IMR-90 (cell line): ENCODE measurements around the gene CEP63. TPM values are rescaled to one million over a fixed set of nuclear protein-coding genes. Genes with fewer than 3 reads are reported as not detected.

Experiments used
- ATAC-seq: fragments of 200-7000 bp; cut with Tn5 transposase; 2 replicates; pipeline ENCODE4 v1.9.1; 2020; ENCODE audit warnings: low read depth, mild to moderate bottlenecking, moderate library complexity
- BruUV-seq: library from RNA; stranded (reverse); fragments of 400-500 nt; replicated peaks from 2 replicates; lab custom pipeline; 2021; lab: Mats Ljungman, UMichigan
- CTCF ChIA-PET: fragments of 300-600 bp; formaldehyde crosslinking; extraction: SDS; loops from one replicate; lab custom pipeline; 2021; ENCODE audit warnings: antibody characterized with exemption; lab: Yijun Ruan, JAX
- POLR2A ChIA-PET: fragments of 300-600 bp; sonication (Branson Sonifier 250); formaldehyde crosslinking; loops from one replicate; lab custom pipeline; 2022; ENCODE audit warnings: antibody characterized with exemption; ENCODE audit not compliant: unreplicated experiment; lab: Charles Lee
- DNase-seq: peaks from one replicate; pipeline ENCODE4 v3.0.0; 2013
- H2AFZ ChIP-seq: replicated peaks from 2 replicates; pipeline ENCODE3; 2013; ENCODE audit warnings: low read length, mild to moderate bottlenecking; ENCODE audit not compliant: poor library complexity
- H2AK5ac ChIP-seq: 2 replicates; pipeline ENCODE4 v1.6.1; 2013; ENCODE audit warnings: low read depth, low read length, inconsistent platforms
- H2AK9ac ChIP-seq: replicated peaks from 2 replicates; pipeline ENCODE3; 2013; ENCODE audit warnings: mild to moderate bottlenecking, low read depth, low read length, moderate library complexity; ENCODE audit not compliant: poor library complexity
- H2BK120ac ChIP-seq: 2 replicates; pipeline ENCODE4 v1.6.1; 2013; ENCODE audit warnings: low read depth, low read length, inconsistent platforms
- H2BK15ac ChIP-seq: 3 replicates; pipeline ENCODE4 v1.6.1; 2013; ENCODE audit warnings: low read depth, low read length, inconsistent platforms
- H2BK20ac ChIP-seq: 2 replicates; pipeline ENCODE4 v1.6.1; 2013; ENCODE audit warnings: low read depth, mild to moderate bottlenecking, inconsistent platforms, low read length, moderate library complexity
- H2BK5ac ChIP-seq: 2 replicates; pipeline ENCODE4 v1.6.1; 2013; ENCODE audit warnings: mild to moderate bottlenecking, low read depth, low read length, inconsistent platforms; ENCODE audit not compliant: poor library complexity, severe bottlenecking
- H3K14ac ChIP-seq: replicated peaks from 2 replicates; pipeline ENCODE4 v1.6.1; 2013; ENCODE audit warnings: low read depth, low read length, inconsistent platforms
- H3K18ac ChIP-seq: 2 replicates; pipeline ENCODE4 v1.6.1; 2013; ENCODE audit warnings: low read depth, low read length, control low read depth
- H3K23ac ChIP-seq: 2 replicates; pipeline ENCODE4 v1.6.1; 2013; ENCODE audit warnings: low read depth, low read length, inconsistent platforms
- H3K27ac ChIP-seq: 2 replicates; pipeline ENCODE4 v1.5.1; 2013; ENCODE audit warnings: mild to moderate bottlenecking, control low read depth, low read length; ENCODE audit not compliant: insufficient read depth
- H3K27me3 ChIP-seq: 2 replicates; pipeline ENCODE4 v1.6.1; 2013; ENCODE audit warnings: low read length; ENCODE audit not compliant: control insufficient read depth, insufficient read depth
- H3K36me3 ChIP-seq: 2 replicates; pipeline ENCODE4 v1.6.1; 2013; ENCODE audit warnings: low read length, mixed read lengths; ENCODE audit not compliant: control insufficient read depth, insufficient read depth
- H3K4ac ChIP-seq: 2 replicates; pipeline ENCODE4 v1.6.1; 2013; ENCODE audit warnings: low read depth, low read length, inconsistent platforms
- H3K4me1 ChIP-seq: 2 replicates; pipeline ENCODE4 v1.6.1; 2013; ENCODE audit warnings: low read length, mixed read lengths; ENCODE audit not compliant: control insufficient read depth, insufficient read depth
- H3K4me2 ChIP-seq: 2 replicates; pipeline ENCODE4 v1.6.1; 2013; ENCODE audit warnings: low read depth, mild to moderate bottlenecking, control low read depth, low read length, moderate library complexity
- H3K4me3 ChIP-seq: 2 replicates; pipeline ENCODE4 v1.5.1; 2013; ENCODE audit warnings: low read depth, mild to moderate bottlenecking, control low read depth, low read length, moderate library complexity; ENCODE audit not compliant: insufficient read depth
- H3K56ac ChIP-seq: 2 replicates; pipeline ENCODE4 v1.6.1; 2013; ENCODE audit warnings: low read length, inconsistent platforms; ENCODE audit not compliant: insufficient read depth; ENCODE audit errors: extremely low read depth
- H3K79me1 ChIP-seq, 2 experiments: 2 replicates each; pipeline ENCODE4 v1.6.1; 2013; ENCODE audit warnings: low read length in 2 of 2, inconsistent platforms in 1 of 2, low read depth in 1 of 2
- H3K9ac ChIP-seq: 2 replicates; pipeline ENCODE4 v1.6.1; 2013; ENCODE audit warnings: low read depth, low read length, control low read depth
- H3K9me1 ChIP-seq: 2 replicates; pipeline ENCODE4 v1.6.1; 2013; ENCODE audit warnings: low read length, inconsistent platforms; ENCODE audit not compliant: insufficient read depth
- H3K9me3 ChIP-seq: 2 replicates; pipeline ENCODE4 v1.6.1; 2013; ENCODE audit warnings: low read length; ENCODE audit not compliant: control insufficient read depth, insufficient read depth
- H4K20me1 ChIP-seq: 2 replicates; pipeline ENCODE4 v1.6.1; 2013; ENCODE audit warnings: low read length, inconsistent platforms; ENCODE audit not compliant: insufficient read depth
- H4K5ac ChIP-seq: 2 replicates; pipeline ENCODE4 v1.6.1; 2013; ENCODE audit warnings: mild to moderate bottlenecking, low read depth, low read length, control low read depth
- H4K8ac ChIP-seq, 2 experiments: 2 replicates each; pipeline ENCODE4 v1.6.1; 2013; ENCODE audit warnings: low read depth in 2 of 2, low read length in 2 of 2, control low read depth in 1 of 2, inconsistent platforms in 1 of 2
- H4K91ac ChIP-seq: 2 replicates; pipeline ENCODE4 v1.6.1; 2013; ENCODE audit warnings: low read depth, low read length, inconsistent platforms; ENCODE audit not compliant: insufficient read depth
- CEBPB ChIP-seq: IDR thresholded peaks from 2 replicates; pipeline ENCODE4 v1.6.1; 2012; ENCODE audit warnings: low read depth, low read length, improper control_type of control experiment
- MAFK ChIP-seq: IDR thresholded peaks from 2 replicates; pipeline ENCODE4 v1.6.1; 2012; ENCODE audit warnings: low read depth, low read length, improper control_type of control experiment
- MXI1 ChIP-seq: IDR thresholded peaks from 2 replicates; pipeline ENCODE4 v1.6.1; 2012; ENCODE audit warnings: low read depth, mild to moderate bottlenecking, low read length, moderate library complexity, borderline replicate concordance
- RAD21 ChIP-seq: IDR thresholded peaks from 2 replicates; pipeline ENCODE4 v1.6.1; 2012; ENCODE audit warnings: low read length, improper control_type of control experiment
- RFX5 ChIP-seq: IDR thresholded peaks from 2 replicates; pipeline ENCODE4 v1.8.0; 2012; ENCODE audit warnings: low read depth, mild to moderate bottlenecking, low read length, moderate library complexity
- SMC3 ChIP-seq: fragments of 150-350 bp; IDR thresholded peaks from 2 replicates; pipeline ENCODE4 v1.6.1; 2016; ENCODE audit warnings: low read depth, mild to moderate bottlenecking, antibody characterized with exemption, low read length, moderate library complexity
- WGBS, 2 experiments: methylation state at CpG; one replicate each; pipeline versions ENCODE4 v1.1.5 to v1.1.7; 2013; ENCODE audit warnings: missing lambda C conversion rate in 2 of 2; ENCODE audit not compliant: insufficient read length in 1 of 2; ENCODE audit errors: extremely low coverage in 2 of 2; 5-methylcytosine and 5-hydroxymethylcytosine counted together
- dilution Hi-C: fragments of 300-500 bp; cut with HindIII; formaldehyde crosslinking; loops from one replicate; pipeline ENCODE4 v1.14.3; 2018; ENCODE audit warnings: low sequenced_read_pairs; ENCODE audit not compliant: unreplicated experiment
- in situ Hi-C: fragments of 300-500 bp; cut with MboI; formaldehyde crosslinking; loops from 3 replicates; pipeline ENCODE4 v1.14.3; 2019; ENCODE audit warnings: low sequenced_read_pairs, inconsistent platforms, mixed read lengths
- intact Hi-C: fragments of 100-400 bp; cut with micrococcal nuclease; formaldehyde crosslinking; loops from 2 replicates; pipeline ENCODE4 v1.10.0; 2022
- polyA plus RNA-seq, 3 experiments: library from polyadenylated mRNA; depleted of rRNA; stranded (reverse); fragments of >200 nt; gene quantifications; 2 replicates each; pipeline ENCODE4 v1.2.3, GENCODE V29; 2012; ENCODE audit warnings: low replicate concordance in 1 of 3
- total RNA-seq: library from RNA; depleted of rRNA; stranded (reverse); fragments of >200 nt; gene quantifications from 2 replicates; pipeline ENCODE4 v1.2.3, GENCODE V29; 2012
- TF ChIP-seq, protein P1 (sequence below): fragments of 150-350 bp; IDR thresholded peaks from 2 replicates; pipeline ENCODE4 v1.6.1; 2017; ENCODE audit warnings: mild to moderate bottlenecking, antibody characterized with exemption, low read length, low read depth
- TF ChIP-seq, protein P2 (sequence below): fragments of 150-350 bp; IDR thresholded peaks from 2 replicates; pipeline ENCODE4 v1.6.1; 2016; ENCODE audit warnings: low read depth, mild to moderate bottlenecking, low read length, moderate library complexity, borderline replicate concordance
- TF ChIP-seq, protein P3 (sequence below): conservative IDR thresholded peaks from 2 replicates; pipeline ENCODE4 v1.5.1; 2012; ENCODE audit warnings: mild to moderate bottlenecking, low read depth, low read length, improper control_type of control experiment

Gene CEP63
- total and polyA plus RNA-seq, 2 of the 4 experiments (the other 2 are of a cell fraction), result 6.5 to 9.1 TPM

DNA sequence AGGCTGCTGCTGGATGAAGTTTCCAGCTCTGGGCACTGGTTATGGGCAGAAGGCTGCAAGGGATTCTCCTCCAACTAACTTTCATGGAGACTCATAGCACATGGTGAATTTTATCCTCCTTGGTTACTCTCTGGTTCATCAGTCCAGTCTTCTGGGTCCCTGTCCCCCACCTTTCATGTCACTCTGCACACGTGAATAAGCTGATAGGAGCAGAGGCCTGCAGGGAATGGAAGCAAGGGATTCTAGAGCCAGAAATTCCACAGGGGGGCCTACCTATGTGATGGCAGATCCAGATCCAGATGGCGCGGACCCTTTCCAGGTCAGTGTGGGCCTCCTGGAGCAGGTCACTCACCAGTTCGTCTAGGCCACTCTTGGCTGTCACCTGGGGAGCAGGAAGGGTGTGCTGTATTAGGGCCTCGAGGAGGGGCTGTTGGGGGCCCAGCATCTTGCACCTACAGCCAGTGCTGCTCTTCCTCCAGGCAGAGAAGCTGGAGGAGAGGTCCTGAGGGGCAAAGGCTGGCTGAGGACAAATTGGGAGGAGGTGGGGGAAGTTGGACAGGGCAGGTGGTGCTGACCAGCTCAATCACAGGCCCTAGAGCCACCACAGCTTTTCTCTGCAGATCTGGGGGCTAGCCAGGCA lies 134.7 kb downstream of the CEP63 start:
- intact Hi-C loops (no loop called here), in situ Hi-C loops (no loop called here), dilution Hi-C loops (no loop called here)
- Histone ChIP-seq H3K9me1 (no peaks in the 10 kb centered on the region; the same call in 1 of the 2 replicates), H3K4me2 (no peak overlapping the region), H3K18ac (no peak overlapping the region; the same call in 1 of the 2 replicates), H3K36me3 (no peaks in the 10 kb centered on the region), H3K23ac (no peak overlapping the region), H3K56ac (no peak overlapping the region), H2BK5ac (no peak overlapping the region), H3K27ac (no peak overlapping the region), H2AK5ac (no peak overlapping the region), H4K20me1 (no peaks in the 10 kb centered on the region), H2AFZ (no peak overlapping the region), H3K4me3 (no peak overlapping the region), H4K8ac (no peak overlapping the region), H3K4me1 (no peaks in the 10 kb centered on the region; the same call in 1 of the 2 replicates), H3K79me1 (no peaks in the 10 kb centered on the region), H3K9ac (no peak overlapping the region), H2BK20ac (no peak overlapping the region), H2BK120ac (no peak overlapping the region), H3K9me3 (no peaks in the 10 kb centered on the region), H4K91ac (no peak overlapping the region), H2BK15ac (no peak overlapping the region), H4K5ac (no peak overlapping the region), H3K14ac (no peak overlapping the region), H3K4ac (no peak overlapping the region), H2AK9ac (no peak overlapping the region), H3K27me3 (peaks cover 13% of the 10 kb centered on the region)
- ATAC-seq, result no peak
- TF ChIP-seq RAD21 (no peak), RFX5 (no peak), SMC3 (no peak), CEBPB (no peak), MXI1 (no peak), MAFK (no peak)
- TF ChIP-seq, protein P1, sequence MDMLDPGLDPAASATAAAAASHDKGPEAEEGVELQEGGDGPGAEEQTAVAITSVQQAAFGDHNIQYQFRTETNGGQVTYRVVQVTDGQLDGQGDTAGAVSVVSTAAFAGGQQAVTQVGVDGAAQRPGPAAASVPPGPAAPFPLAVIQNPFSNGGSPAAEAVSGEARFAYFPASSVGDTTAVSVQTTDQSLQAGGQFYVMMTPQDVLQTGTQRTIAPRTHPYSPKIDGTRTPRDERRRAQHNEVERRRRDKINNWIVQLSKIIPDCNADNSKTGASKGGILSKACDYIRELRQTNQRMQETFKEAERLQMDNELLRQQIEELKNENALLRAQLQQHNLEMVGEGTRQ, result no peak
- TF ChIP-seq, protein P2, sequence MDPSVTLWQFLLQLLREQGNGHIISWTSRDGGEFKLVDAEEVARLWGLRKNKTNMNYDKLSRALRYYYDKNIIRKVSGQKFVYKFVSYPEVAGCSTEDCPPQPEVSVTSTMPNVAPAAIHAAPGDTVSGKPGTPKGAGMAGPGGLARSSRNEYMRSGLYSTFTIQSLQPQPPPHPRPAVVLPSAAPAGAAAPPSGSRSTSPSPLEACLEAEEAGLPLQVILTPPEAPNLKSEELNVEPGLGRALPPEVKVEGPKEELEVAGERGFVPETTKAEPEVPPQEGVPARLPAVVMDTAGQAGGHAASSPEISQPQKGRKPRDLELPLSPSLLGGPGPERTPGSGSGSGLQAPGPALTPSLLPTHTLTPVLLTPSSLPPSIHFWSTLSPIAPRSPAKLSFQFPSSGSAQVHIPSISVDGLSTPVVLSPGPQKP, result no peak
- TF ChIP-seq, protein P3, sequence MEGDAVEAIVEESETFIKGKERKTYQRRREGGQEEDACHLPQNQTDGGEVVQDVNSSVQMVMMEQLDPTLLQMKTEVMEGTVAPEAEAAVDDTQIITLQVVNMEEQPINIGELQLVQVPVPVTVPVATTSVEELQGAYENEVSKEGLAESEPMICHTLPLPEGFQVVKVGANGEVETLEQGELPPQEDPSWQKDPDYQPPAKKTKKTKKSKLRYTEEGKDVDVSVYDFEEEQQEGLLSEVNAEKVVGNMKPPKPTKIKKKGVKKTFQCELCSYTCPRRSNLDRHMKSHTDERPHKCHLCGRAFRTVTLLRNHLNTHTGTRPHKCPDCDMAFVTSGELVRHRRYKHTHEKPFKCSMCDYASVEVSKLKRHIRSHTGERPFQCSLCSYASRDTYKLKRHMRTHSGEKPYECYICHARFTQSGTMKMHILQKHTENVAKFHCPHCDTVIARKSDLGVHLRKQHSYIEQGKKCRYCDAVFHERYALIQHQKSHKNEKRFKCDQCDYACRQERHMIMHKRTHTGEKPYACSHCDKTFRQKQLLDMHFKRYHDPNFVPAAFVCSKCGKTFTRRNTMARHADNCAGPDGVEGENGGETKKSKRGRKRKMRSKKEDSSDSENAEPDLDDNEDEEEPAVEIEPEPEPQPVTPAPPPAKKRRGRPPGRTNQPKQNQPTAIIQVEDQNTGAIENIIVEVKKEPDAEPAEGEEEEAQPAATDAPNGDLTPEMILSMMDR, result no peak
- POLR2A ChIA-PET, result no interaction called here
- no TSS peak for BruUV-seq
- DNase-seq, result no peak
- CTCF ChIA-PET, result interaction anchor here (1.4 kb wide), 1 partner anchor 10 kb away, joined by 3 read pairs; no protein-coding TSS in a partner anchor
- no CpG with 5 or more reads among the region's 5 CpGs for WGBS, 2 experiments
